ENCODE results near the gene ELP6. TPM values are rescaled to one million over a fixed set of nuclear protein-coding genes. Genes with fewer than 3 reads are reported as not detected.

The ELP6 gene
- total and polyA plus RNA-seq, 12 donors = 41.3 to 125 (median 48.6) TPM

DNA sequence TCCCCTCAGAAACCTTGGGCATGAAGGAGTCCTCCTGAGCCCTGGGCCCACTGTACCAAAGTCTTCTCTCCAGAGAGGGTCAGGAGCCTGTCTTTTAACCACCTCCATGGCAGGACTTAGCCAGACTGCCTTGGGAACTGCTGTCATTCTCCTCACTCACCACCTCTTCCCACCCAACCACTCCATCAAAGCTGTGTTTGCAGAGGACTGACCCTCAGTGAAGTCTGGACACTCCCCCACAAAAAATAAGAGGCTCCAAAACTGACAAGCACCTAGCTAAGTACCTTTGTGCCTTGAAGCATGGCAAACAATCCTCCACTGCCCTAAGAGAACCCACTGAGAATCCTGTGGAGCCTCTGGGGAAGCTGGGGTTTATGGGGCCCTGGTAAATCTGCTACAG, 35.5 kb downstream of the ELP6 start:
- no peaks in the 10 kb centered on the region for H3K36me3 ChIP-seq (replicated peaks in 1 of 2)
- no peaks in the 10 kb centered on the region for H3K9me3 ChIP-seq (replicated peaks in 1 of 3)
- H3K27ac ChIP-seq = peak overlapping the region in 3 of 5 donors; percentile 48 to 87 (median 78)
- intact Hi-C loops (cut with DNase I) = loop anchor here in 1 of 2 donors (5.0 kb wide), 1 partner anchor 56 kb away; no protein-coding TSS in a partner anchor
- DNase-seq = no peak
- H3K4me1 ChIP-seq (replicated peaks in 1 of 2) = peaks cover 17 to 39% of the 10 kb centered on the region in 2 donors
- TF ChIP-seq, protein P1, sequence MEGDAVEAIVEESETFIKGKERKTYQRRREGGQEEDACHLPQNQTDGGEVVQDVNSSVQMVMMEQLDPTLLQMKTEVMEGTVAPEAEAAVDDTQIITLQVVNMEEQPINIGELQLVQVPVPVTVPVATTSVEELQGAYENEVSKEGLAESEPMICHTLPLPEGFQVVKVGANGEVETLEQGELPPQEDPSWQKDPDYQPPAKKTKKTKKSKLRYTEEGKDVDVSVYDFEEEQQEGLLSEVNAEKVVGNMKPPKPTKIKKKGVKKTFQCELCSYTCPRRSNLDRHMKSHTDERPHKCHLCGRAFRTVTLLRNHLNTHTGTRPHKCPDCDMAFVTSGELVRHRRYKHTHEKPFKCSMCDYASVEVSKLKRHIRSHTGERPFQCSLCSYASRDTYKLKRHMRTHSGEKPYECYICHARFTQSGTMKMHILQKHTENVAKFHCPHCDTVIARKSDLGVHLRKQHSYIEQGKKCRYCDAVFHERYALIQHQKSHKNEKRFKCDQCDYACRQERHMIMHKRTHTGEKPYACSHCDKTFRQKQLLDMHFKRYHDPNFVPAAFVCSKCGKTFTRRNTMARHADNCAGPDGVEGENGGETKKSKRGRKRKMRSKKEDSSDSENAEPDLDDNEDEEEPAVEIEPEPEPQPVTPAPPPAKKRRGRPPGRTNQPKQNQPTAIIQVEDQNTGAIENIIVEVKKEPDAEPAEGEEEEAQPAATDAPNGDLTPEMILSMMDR (IDR thresholded peaks at IDR 0.05) = no peak
- no peak for TF ChIP-seq POLR2A (IDR thresholded peaks at IDR 0.05)
- H3K4me3 ChIP-seq = no peak overlapping the region
- H3K27me3 ChIP-seq = no peaks in the 10 kb centered on the region

DNA sequence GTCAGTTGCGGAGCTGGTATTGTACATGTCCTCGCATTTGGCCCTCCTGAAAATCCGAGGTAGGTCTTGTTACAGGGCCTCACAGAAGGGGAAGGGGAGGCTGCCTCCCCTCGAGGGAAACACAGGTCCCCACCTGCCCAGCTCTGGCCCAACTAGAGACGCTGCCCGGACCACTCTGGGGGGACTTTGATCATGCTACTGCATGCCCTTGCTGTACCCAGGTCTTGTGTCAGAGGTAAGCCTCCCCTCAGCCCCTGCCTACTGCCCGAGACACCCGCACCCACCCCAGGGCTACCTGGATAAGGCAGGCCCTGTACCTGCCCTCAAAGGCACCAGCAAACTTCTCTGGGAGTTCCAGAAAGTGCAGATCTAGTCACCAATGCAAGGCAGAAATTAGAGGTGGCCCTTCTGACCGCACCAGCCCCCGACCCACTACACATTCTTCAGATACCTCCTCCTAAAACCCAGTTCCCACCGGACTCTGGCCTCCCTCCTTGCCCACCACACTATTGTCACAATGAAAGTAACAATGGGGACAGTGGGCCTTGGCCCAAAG, 36.8 kb downstream of the ELP6 start:
- intact Hi-C loops (cut with DNase I) = loop anchor here (2.0 to 5.0 kb wide), 2 partner anchors 54 to 56 kb away; no protein-coding TSS in a partner anchor
- no peaks in the 10 kb centered on the region for H3K27me3 ChIP-seq
- peak overlapping the region in 1 of 4 donors; percentile 94 for H3K4me3 ChIP-seq
- TF ChIP-seq, protein P1 (IDR thresholded peaks at IDR 0.05) = no peak
- TF ChIP-seq POLR2A (IDR thresholded peaks at IDR 0.05) = no peak
- H3K4me1 ChIP-seq (replicated peaks in 1 of 2) = peaks cover 17 to 38% of the 10 kb centered on the region in 2 donors
- peak in 2 of 7 donors; percentile 40 to 54 for DNase-seq
- no peaks in the 10 kb centered on the region for H3K36me3 ChIP-seq (replicated peaks in 1 of 2)
- 85 to 90% (median 88%) methylated on average over 11 of the region's 11 CpGs for WGBS, 4 donors
- H3K27ac ChIP-seq = peak overlapping the region in 2 of 5 donors; percentile 90 to 95
- H3K9me3 ChIP-seq (replicated peaks in 1 of 3) = no peaks in the 10 kb centered on the region

DNA sequence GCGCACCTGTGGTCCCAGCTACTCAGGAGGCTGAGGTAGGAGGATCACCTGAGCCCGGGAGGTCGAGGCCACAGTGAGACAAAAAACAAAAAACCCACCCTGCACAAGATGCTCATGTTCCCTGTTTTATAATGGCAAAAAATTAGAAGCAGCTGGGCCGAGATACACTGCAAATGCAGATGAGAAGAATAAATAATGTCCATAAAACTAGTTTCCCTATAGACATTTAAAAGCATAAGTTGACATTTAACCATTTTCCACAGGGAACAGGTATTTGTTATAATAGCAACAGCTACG, 37.2 kb downstream of the ELP6 start:
- TF ChIP-seq, protein P1 (IDR thresholded peaks at IDR 0.05) = no peak
- TF ChIP-seq POLR2A (IDR thresholded peaks at IDR 0.05) = no peak
- H3K27me3 ChIP-seq = no peaks in the 10 kb centered on the region
- H3K9me3 ChIP-seq (replicated peaks in 1 of 3) = no peaks in the 10 kb centered on the region
- DNase-seq = no peak
- H3K36me3 ChIP-seq (replicated peaks in 1 of 2) = no peaks in the 10 kb centered on the region
- peak overlapping the region in 2 of 4 donors; percentile 90 to 94 for H3K4me3 ChIP-seq
- H3K4me1 ChIP-seq (replicated peaks in 1 of 2) = peaks cover 17 to 38% of the 10 kb centered on the region in 2 donors
- 64 to 67% (median 65%) methylated on average over 5 of the region's 5 CpGs for WGBS, 4 donors
- H3K27ac ChIP-seq = peak overlapping the region; percentile 68 to 95 (median 74)
- intact Hi-C loops (cut with DNase I) = loop anchor here (2.0 to 5.0 kb wide), 2 partner anchors 54 to 55 kb away; no protein-coding TSS in a partner anchor

DNA sequence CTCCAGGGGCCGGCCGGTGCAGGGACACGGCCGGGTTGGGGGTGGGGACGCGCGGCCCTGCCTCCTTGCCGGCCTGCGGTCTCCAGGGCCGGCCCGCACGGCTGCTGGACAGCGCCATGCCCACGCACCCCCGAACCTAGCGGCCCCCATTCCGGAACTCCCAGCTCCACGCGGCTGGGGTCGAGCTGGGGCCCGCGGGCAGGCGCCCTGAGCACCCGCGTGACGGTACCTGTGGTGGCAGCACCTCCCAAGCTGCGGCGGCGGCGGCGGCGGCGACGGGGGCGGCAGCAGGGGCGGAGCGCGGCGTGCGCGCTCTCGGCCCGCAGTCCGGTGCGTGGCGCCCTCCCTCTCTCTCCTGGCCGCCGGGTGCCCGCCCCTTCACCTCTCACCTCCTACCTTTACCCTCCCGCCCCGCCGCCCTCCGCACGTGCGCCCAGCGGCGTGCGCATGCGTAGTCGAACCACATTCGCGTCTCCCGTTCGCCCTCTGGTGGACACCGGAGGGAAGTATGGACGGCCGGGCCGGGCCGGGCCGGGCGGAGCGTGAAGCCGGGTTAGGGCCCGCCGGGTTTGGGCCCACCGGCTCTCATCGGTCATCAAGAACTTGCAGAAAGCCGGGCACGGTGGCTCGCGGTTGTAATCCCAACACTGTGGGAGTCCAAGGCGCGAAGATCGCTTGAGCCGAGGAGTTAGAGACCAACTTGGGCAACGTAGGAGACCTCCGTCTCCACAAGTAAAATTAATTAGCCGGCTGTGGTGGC, 37.8 kb downstream of the ELP6 start, which contains the start of gene SCAP:
SCAP (minus strand) TSS at position 372 of the 760 bp plus-strand sequence. CDS start 32,948 bp downstream, outside the sequence.
- peak; percentile 94 to 97 (median 95) for DNase-seq
- H3K4me3 ChIP-seq = peak within 1 kb of the TSS; percentile 39 to 94 (median 84)
- intact Hi-C loops (cut with DNase I) = loop anchor here (2.0 to 5.0 kb wide), 2 partner anchors 53 to 55 kb away; no protein-coding TSS in a partner anchor
- peak within 1 kb of the TSS; percentile 68 to 95 (median 74) for H3K27ac ChIP-seq
- peaks cover 17 to 40% of the 10 kb centered on the region in 2 donors for H3K4me1 ChIP-seq (replicated peaks in 1 of 2)
- TF ChIP-seq, protein P1 (IDR thresholded peaks at IDR 0.05) = peak; percentile 91 to 98 (median 95)
- peak; percentile 40 to 78 for TF ChIP-seq POLR2A (IDR thresholded peaks at IDR 0.05)
- no peaks in the 10 kb centered on the region for H3K36me3 ChIP-seq (replicated peaks in 1 of 2)
- H3K9me3 ChIP-seq (replicated peaks in 1 of 3) = no peaks in the 10 kb centered on the region
- WGBS, 4 donors = 2 to 33% (median 7%) methylated on average over 7 to 88 of the region's 88 CpGs
- H3K27me3 ChIP-seq = no peaks in the 10 kb centered on the region
